GM12875 (cell line): Measurements from ENCODE around the gene SMARCD1.
A peak's percentile ranks its signal among the peaks of the same experiment; 100 is the strongest.

Experiments used
- H3K4me3 ChIP-seq: one replicate; pipeline ENCODE4 v1.5.1; 2011; ENCODE audit warnings: low read depth, low read length, control low read depth
- CTCF ChIP-seq: IDR thresholded peaks from 2 replicates; pipeline ENCODE4 v1.5.1; 2011; ENCODE audit warnings: low read depth, mild to moderate bottlenecking, control low read depth, inconsistent platforms, low read length, moderate library complexity, borderline replicate concordance; ENCODE audit not compliant: insufficient read depth

Gene SMARCD1

GRCh38 chr12:50056639-50056976 is 28.5 kb upstream of the SMARCD1 start:
- no peak overlapping the region for H3K4me3 ChIP-seq

GRCh38 chr12:50057000-50057841 is 27.9 kb upstream of the SMARCD1 start, which contains the start of gene ASIC1:
Gene ASIC1, plus strand, starts transcription at chr12:50057596. Its CDS starts 1,171 bp downstream, at chr12:50058767.
- no peak for TF ChIP-seq CTCF
- peak within 1 kb of the TSS; percentile 56 for H3K4me3 ChIP-seq

More at GRCh38 chr12:50056639-50056976, 28.5 kb upstream of the SMARCD1 start:
- TF ChIP-seq CTCF, result no peak

- H3K4me3 ChIP-seq, result peak overlapping the region; percentile 56
- no peak for TF ChIP-seq CTCF
Measured at GRCh38 chr12:50057896-50058670, 27.1 kb upstream of the SMARCD1 start.

GRCh38 chr12:50058743-50059312 is 26.3 kb upstream of the SMARCD1 start:
- no peak for TF ChIP-seq CTCF
- no peak overlapping the region for H3K4me3 ChIP-seq

- no peak for TF ChIP-seq CTCF
- H3K4me3 ChIP-seq, result no peak overlapping the region
Measured at GRCh38 chr12:50059440-50060119, 25.6 kb upstream of the SMARCD1 start.

GRCh38 chr12:50060120-50060468 is 25.0 kb upstream of the SMARCD1 start:
- no peak overlapping the region for H3K4me3 ChIP-seq
- TF ChIP-seq CTCF, result no peak
